A673 (cell line): ENCODE data around the gene RHOG. TPM values are rescaled to one million over a fixed set of nuclear protein-coding genes. Genes with fewer than 3 reads are reported as not detected.

Source experiments
- BruUV-seq: library from RNA; stranded (reverse); fragments of 400-500 nt; replicated peaks from 2 replicates; lab custom pipeline; 2021; lab: Mats Ljungman, UMichigan
- CTCF ChIA-PET: fragments of 300-600 bp; sonication (Branson Sonifier 250); formaldehyde crosslinking; loops from one replicate; lab custom pipeline; 2022; ENCODE audit warnings: antibody characterized with exemption; lab: Charles Lee
- POLR2A ChIA-PET: fragments of 300-600 bp; sonication (Branson Sonifier 250); formaldehyde crosslinking; loops from one replicate; lab custom pipeline; 2022; ENCODE audit warnings: antibody characterized with exemption; ENCODE audit not compliant: low non-redundant PET; lab: Charles Lee
- DNase-seq: peaks from one replicate; pipeline ENCODE4 v3.0.0-alpha.2; 2015; ENCODE audit warnings: low spot score
- H3K27ac ChIP-seq: fragments of 200-600 bp; sonication (generic); 2 replicates; pipeline ENCODE4 v1.5.1; 2016; ENCODE audit warnings: mixed run types, low read depth, mild to moderate bottlenecking, mixed read lengths, antibody characterized with exemption, low read length; ENCODE audit not compliant: poor library complexity, severe bottlenecking
- H3K27me3 ChIP-seq: fragments of 200-600 bp; sonication (generic); replicated peaks from 2 replicates; pipeline ENCODE4 v1.6.1; 2017; ENCODE audit warnings: mixed run types, low read depth, mild to moderate bottlenecking, mixed read lengths, antibody characterized with exemption, low read length; ENCODE audit not compliant: insufficient read depth, poor library complexity
- H3K36me3 ChIP-seq: fragments of 200-600 bp; sonication (generic); 2 replicates; pipeline ENCODE4 v1.6.1; 2016; ENCODE audit warnings: mixed run types, mild to moderate bottlenecking, mixed read lengths, antibody characterized with exemption, low read length; ENCODE audit not compliant: insufficient read depth, poor library complexity, severe bottlenecking
- H3K4me1 ChIP-seq: fragments of 200-600 bp; sonication (generic); 2 replicates; pipeline ENCODE4 v1.6.1; 2017; ENCODE audit warnings: mixed run types, mild to moderate bottlenecking, mixed read lengths, antibody characterized with exemption, low read length; ENCODE audit not compliant: insufficient read depth, poor library complexity, severe bottlenecking
- H3K4me3 ChIP-seq: fragments of 200-600 bp; sonication (generic); 2 replicates; pipeline ENCODE4 v1.5.1; 2016; ENCODE audit warnings: low read depth, mixed run types, mild to moderate bottlenecking, mixed read lengths, low read length; ENCODE audit not compliant: poor library complexity, severe bottlenecking
- H3K9me3 ChIP-seq: fragments of 200-600 bp; sonication (generic); 2 replicates; pipeline ENCODE4 v1.6.1; 2016; ENCODE audit warnings: mixed run types, low read depth, mild to moderate bottlenecking, mixed read lengths, antibody characterized with exemption, low read length; ENCODE audit not compliant: poor library complexity, severe bottlenecking
- EZH2 ChIP-seq: fragments of 200-600 bp; sonication (generic); IDR thresholded peaks from 2 replicates; pipeline ENCODE4 v1.6.1; 2017; ENCODE audit warnings: borderline replicate concordance, low read depth, mild to moderate bottlenecking, mixed read lengths, antibody characterized with exemption, low read length; ENCODE audit not compliant: poor library complexity, severe bottlenecking
- intact Hi-C: fragments of 100-400 bp; cut with micrococcal nuclease; formaldehyde crosslinking; loops from one replicate; pipeline ENCODE4 v1.10.0; 2022; ENCODE audit not compliant: unreplicated experiment
- total RNA-seq: library from RNA; stranded (reverse); gene quantifications from 2 replicates; pipeline ENCODE4 v1.2.3, GENCODE V29; 2021
- TF ChIP-seq, protein P1 (sequence below): fragments of 300-800, 200-600 bp; sonication (generic); conservative IDR thresholded peaks from 2 replicates; pipeline ENCODE4 v1.5.1; 2017; ENCODE audit warnings: low read depth, mild to moderate bottlenecking, antibody characterized with exemption, low read length, moderate library complexity, mixed read lengths

Gene RHOG
- total RNA-seq, 1 experiment from 2014 or later: 33.9 TPM

DNA sequence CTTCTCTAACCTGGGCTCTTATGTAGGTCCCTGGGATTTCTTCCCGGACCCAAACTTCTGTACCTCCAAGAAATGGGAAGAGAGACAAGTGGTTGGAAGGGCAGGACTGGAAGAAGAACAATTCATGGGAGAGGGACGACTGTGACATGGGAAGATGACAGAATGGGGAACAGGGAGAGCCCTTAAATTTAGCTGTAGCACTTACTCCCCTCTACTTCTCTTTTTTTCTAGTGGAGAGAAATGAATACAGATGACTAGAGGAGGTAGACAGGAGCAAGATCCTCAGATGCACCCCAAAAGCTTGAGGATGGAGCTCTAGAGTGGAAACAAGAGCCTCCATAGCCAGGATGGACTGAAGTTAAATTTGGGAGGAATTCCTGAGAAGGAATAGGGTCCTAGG, 2.3 kb downstream of the RHOG start:
- no peaks in the 10 kb centered on the region for H3K36me3 ChIP-seq
- TF ChIP-seq, protein P1, sequence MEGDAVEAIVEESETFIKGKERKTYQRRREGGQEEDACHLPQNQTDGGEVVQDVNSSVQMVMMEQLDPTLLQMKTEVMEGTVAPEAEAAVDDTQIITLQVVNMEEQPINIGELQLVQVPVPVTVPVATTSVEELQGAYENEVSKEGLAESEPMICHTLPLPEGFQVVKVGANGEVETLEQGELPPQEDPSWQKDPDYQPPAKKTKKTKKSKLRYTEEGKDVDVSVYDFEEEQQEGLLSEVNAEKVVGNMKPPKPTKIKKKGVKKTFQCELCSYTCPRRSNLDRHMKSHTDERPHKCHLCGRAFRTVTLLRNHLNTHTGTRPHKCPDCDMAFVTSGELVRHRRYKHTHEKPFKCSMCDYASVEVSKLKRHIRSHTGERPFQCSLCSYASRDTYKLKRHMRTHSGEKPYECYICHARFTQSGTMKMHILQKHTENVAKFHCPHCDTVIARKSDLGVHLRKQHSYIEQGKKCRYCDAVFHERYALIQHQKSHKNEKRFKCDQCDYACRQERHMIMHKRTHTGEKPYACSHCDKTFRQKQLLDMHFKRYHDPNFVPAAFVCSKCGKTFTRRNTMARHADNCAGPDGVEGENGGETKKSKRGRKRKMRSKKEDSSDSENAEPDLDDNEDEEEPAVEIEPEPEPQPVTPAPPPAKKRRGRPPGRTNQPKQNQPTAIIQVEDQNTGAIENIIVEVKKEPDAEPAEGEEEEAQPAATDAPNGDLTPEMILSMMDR: no peak
- TF ChIP-seq EZH2: no peak
- DNase-seq: no peak
- H3K27me3 ChIP-seq: no peaks in the 10 kb centered on the region
- no peaks in the 10 kb centered on the region for H3K4me1 ChIP-seq
- H3K9me3 ChIP-seq: no peaks in the 10 kb centered on the region
- ChIA-PET CTCF (no interaction called here), POLR2A (no interaction called here)
- no peak overlapping the region for H3K27ac ChIP-seq
- H3K4me3 ChIP-seq: no peak overlapping the region
- intact Hi-C loops: no loop called here
- BruUV-seq: no TSS peak

DNA sequence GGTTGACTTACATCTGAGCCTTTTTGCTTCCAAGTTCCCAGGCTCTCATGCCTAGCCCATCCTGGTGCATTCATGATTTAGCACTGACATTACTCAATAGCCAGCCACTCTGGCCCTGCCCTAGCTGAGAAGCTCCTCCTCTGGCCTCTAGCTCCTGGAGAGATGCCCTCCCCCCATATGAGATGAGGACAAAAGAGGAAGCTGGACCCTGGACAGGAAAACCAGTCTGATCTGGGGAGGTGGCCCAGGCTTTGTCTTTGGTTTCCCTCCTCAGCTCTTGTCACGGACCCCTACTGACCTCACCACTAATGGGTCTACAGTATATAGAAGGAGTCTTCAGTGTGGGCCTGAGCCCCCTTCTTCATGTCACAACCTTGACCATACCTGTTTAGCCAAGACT, 3.0 kb downstream of the RHOG start:
- Histone ChIP-seq H3K9me3 (no peaks in the 10 kb centered on the region), H3K27ac (no peak overlapping the region), H3K4me3 (no peak overlapping the region), H3K4me1 (no peaks in the 10 kb centered on the region), H3K27me3 (no peaks in the 10 kb centered on the region), H3K36me3 (no peaks in the 10 kb centered on the region)
- CTCF ChIA-PET: no interaction called here
- no peak for TF ChIP-seq EZH2
- TF ChIP-seq, protein P1: no peak
- BruUV-seq: no TSS peak
- DNase-seq: no peak
- POLR2A ChIA-PET: no interaction called here
- intact Hi-C loops: no loop called here

DNA sequence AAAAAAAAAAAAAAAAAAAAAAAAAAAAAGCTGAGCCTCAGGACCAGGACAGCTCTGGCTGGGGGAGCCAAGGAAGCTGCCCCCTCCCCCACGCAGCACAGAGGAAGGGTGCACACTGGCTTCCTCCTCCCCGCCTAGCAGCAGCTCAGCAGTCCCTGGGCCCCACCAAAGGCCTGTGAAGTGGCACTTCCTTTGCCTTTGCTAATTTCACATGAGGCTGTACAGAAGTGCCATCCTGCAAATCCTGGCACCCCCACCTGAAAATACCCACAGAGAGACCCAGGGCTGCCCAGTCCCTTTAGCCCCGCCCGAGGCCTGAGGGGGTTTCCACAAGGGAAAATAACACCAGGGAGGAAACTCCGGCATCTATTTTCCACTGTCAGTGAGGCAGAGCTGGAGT, 3.9 kb downstream of the RHOG start:
- Histone ChIP-seq H3K4me1 (no peaks in the 10 kb centered on the region), H3K27me3 (no peaks in the 10 kb centered on the region), H3K9me3 (no peaks in the 10 kb centered on the region), H3K4me3 (no peak overlapping the region), H3K36me3 (no peaks in the 10 kb centered on the region), H3K27ac (no peak overlapping the region)
- POLR2A ChIA-PET: no interaction called here
- BruUV-seq: no TSS peak
- no peak for DNase-seq
- CTCF ChIA-PET: interaction anchor here (0.7 kb wide), 1 partner anchor 13 kb away, joined by 7 read pairs; no protein-coding TSS in a partner anchor
- intact Hi-C loops: no loop called here
- TF ChIP-seq, protein P1: no peak
- TF ChIP-seq EZH2: no peak
